GM21447 (cell line): Measurements from ENCODE around the gene UACA.
"Not testable (repeated sequence)": the region's sequence is repeated elsewhere in the genome, so short reads cannot be mapped to it uniquely, and the experiment has no call there.

Experiments used
- ATAC-seq: cut with Tn5 transposase; IDR thresholded peaks from one replicate; pipeline ENCODE4 v1.9.1; 2021; ENCODE audit not compliant: unreplicated experiment

The UACA gene

GRCh38 chr15:70763120-70763949 lies at the start of gene UACA:
TSS of gene UACA (minus strand) at chr15:70763558. CDS start at chr15:70763407, 151 bp downstream.
- peak; percentile 85 for ATAC-seq

GRCh38 chr15:70812827-70813364 lies 49.5 kb upstream of the UACA start:
- no peak for ATAC-seq

GRCh38 chr15:70810916-70811578 lies 47.7 kb upstream of the UACA start:
- no peak for ATAC-seq

- ATAC-seq = no peak
Measured at GRCh38 chr15:70806992-70807712, 43.8 kb upstream of the UACA start.

- ATAC-seq = not testable (repeated sequence)
Measured at GRCh38 chr15:70804388-70804787, 41.0 kb upstream of the UACA start.

- no peak for ATAC-seq
Measured at GRCh38 chr15:70802629-70803028, 39.3 kb upstream of the UACA start.

GRCh38 chr15:70801109-70801508 lies 37.8 kb upstream of the UACA start:
- no peak for ATAC-seq

- no peak for ATAC-seq
Measured at GRCh38 chr15:70799667-70800450, 36.5 kb upstream of the UACA start.

- no peak for ATAC-seq
Measured at GRCh38 chr15:70797464-70797863, 34.1 kb upstream of the UACA start.

- ATAC-seq = no peak
Measured at GRCh38 chr15:70796516-70797310, 33.4 kb upstream of the UACA start.

- no peak for ATAC-seq
Measured at GRCh38 chr15:70795311-70795665, 31.9 kb upstream of the UACA start.

GRCh38 chr15:70794596-70795310 lies 31.4 kb upstream of the UACA start:
- ATAC-seq = no peak

- ATAC-seq = no peak
Measured at GRCh38 chr15:70793694-70794093, 30.3 kb upstream of the UACA start.

- no peak for ATAC-seq
Measured at GRCh38 chr15:70792171-70792573, 28.8 kb upstream of the UACA start.

GRCh38 chr15:70791259-70791658 lies 27.9 kb upstream of the UACA start:
- ATAC-seq = no peak

GRCh38 chr15:70789213-70789612 lies 25.9 kb upstream of the UACA start:
- ATAC-seq = no peak

GRCh38 chr15:70788114-70789049 lies 25.0 kb upstream of the UACA start:
- no peak for ATAC-seq

GRCh38 chr15:70786996-70787395 lies 23.6 kb upstream of the UACA start:
- ATAC-seq = no peak
